HepG2 (cell line): ENCODE results near the gene SBSN. TPM values are rescaled to one million over a fixed set of nuclear protein-coding genes. Genes with fewer than 3 reads are reported as not detected.
A peak's percentile ranks its signal among the peaks of the same experiment; 100 is the strongest.

ENCODE experiments used
- BORCS8-MEF2B ChIP-seq: sonication (generic); formaldehyde crosslinking; IDR thresholded peaks from 2 replicates; pipeline ENCODE4 v1.8.0; 2022; ENCODE audit warnings: mild to moderate bottlenecking, missing genetic modification reagents
- BRCA1 ChIP-seq: sonication (generic); formaldehyde crosslinking; IDR thresholded peaks from 2 replicates; pipeline ENCODE4 v1.4.0; 2020; ENCODE audit warnings: missing genetic modification reagents
- ESRRA ChIP-seq: sonication (generic); formaldehyde crosslinking; IDR thresholded peaks from 2 replicates; pipeline ENCODE4 v1.5.1; 2020; ENCODE audit warnings: mild to moderate bottlenecking, low read depth, missing genetic modification reagents
- GLI4 ChIP-seq: sonication (generic); formaldehyde crosslinking; IDR thresholded peaks from 2 replicates; pipeline ENCODE4 v1.5.1; 2020; ENCODE audit warnings: missing genetic modification reagents, mild to moderate bottlenecking, moderate library complexity, borderline replicate concordance
- MBD4 ChIP-seq: IDR thresholded peaks from 2 replicates; pipeline ENCODE4 v1.6.1; 2012; ENCODE audit warnings: low read length, inconsistent platforms, borderline replicate concordance
- NBN ChIP-seq: fragments of 450-650 bp; conservative IDR thresholded peaks from 2 replicates; pipeline ENCODE4 v1.6.1; 2017
- RXRB ChIP-seq: IDR thresholded peaks from 2 replicates; pipeline ENCODE4 v1.6.1; 2016; ENCODE audit warnings: borderline replicate concordance, missing genetic modification reagents, missing compliant biosample characterization
- SMAD1 ChIP-seq: sonication (generic); formaldehyde crosslinking; IDR thresholded peaks from 2 replicates; pipeline ENCODE4 v1.4.0; 2020; ENCODE audit warnings: missing genetic modification reagents, low read depth, mild to moderate bottlenecking, borderline replicate concordance
- SMAD3 ChIP-seq: sonication (generic); formaldehyde crosslinking; IDR thresholded peaks from 2 replicates; pipeline ENCODE4 v1.4.0; 2020; ENCODE audit warnings: missing genetic modification reagents
- SOX5 ChIP-seq: IDR thresholded peaks from 2 replicates; pipeline ENCODE4 v1.6.1; 2016; ENCODE audit warnings: borderline replicate concordance
- SRF ChIP-seq: IDR thresholded peaks from 2 replicates; pipeline ENCODE4 v1.6.1; 2011; ENCODE audit warnings: mild to moderate bottlenecking, low read depth, low read length, moderate library complexity
- YY1 ChIP-seq: IDR thresholded peaks from 2 replicates; pipeline ENCODE4 v1.6.1; 2011; ENCODE audit warnings: low read length, low read depth, moderate library complexity, mild to moderate bottlenecking; ENCODE audit not compliant: insufficient read depth, insufficient replicate concordance
- ZFP36L1 ChIP-seq: sonication (generic); formaldehyde crosslinking; IDR thresholded peaks from 2 replicates; pipeline ENCODE4 v1.8.0; 2022; ENCODE audit warnings: mild to moderate bottlenecking, missing genetic modification reagents, moderate library complexity
- ZNF510 ChIP-seq: sonication (generic); formaldehyde crosslinking; IDR thresholded peaks from 2 replicates; pipeline ENCODE4 v1.4.0; 2020; ENCODE audit warnings: low read depth, mild to moderate bottlenecking, missing genetic modification reagents
- ZNF597 ChIP-seq: sonication (generic); formaldehyde crosslinking; IDR thresholded peaks from 2 replicates; pipeline ENCODE4 v1.5.0; 2020; ENCODE audit warnings: missing genetic modification reagents
- ZNF713 ChIP-seq: sonication (generic); formaldehyde crosslinking; IDR thresholded peaks from 2 replicates; pipeline ENCODE4 v1.4.0; 2020; ENCODE audit warnings: mild to moderate bottlenecking, missing genetic modification reagents
- ZNF761 ChIP-seq: sonication (generic); formaldehyde crosslinking; conservative IDR thresholded peaks from 2 replicates; pipeline ENCODE4 v1.4.0; 2020; ENCODE audit warnings: mild to moderate bottlenecking, missing genetic modification reagents
- ZNF768 ChIP-seq: sonication (generic); formaldehyde crosslinking; IDR thresholded peaks from 2 replicates; pipeline ENCODE4 v1.4.0; 2020; ENCODE audit warnings: missing genetic modification reagents
- ZNF841 ChIP-seq: sonication (generic); formaldehyde crosslinking; IDR thresholded peaks from 2 replicates; pipeline ENCODE4 v1.8.1; 2023; ENCODE audit warnings: missing genetic modification reagents, borderline replicate concordance
- ZUFSP ChIP-seq: sonication (generic); formaldehyde crosslinking; IDR thresholded peaks from 2 replicates; pipeline ENCODE4 v1.9.0; 2021; ENCODE audit warnings: missing genetic modification reagents, mild to moderate bottlenecking, borderline replicate concordance
- polyA plus RNA-seq, 8 experiments: library from polyadenylated mRNA; depleted of rRNA in 3 of 8; stranded (reverse) in 7 of 8; unstranded in 1 of 8; fragments of >200 nt; fragmentation: Illumina TruSeq in 4 of 8; extraction: Trizol in 4 of 8; gene quantifications; 2 replicates each; pipeline versions ENCODE4 v1.2.1 to v1.2.3, GENCODE V29; 2011 to 2016; ENCODE audit warnings: low read depth in 4 of 8, missing spikeins in 1 of 8, mixed read lengths in 1 of 8; ENCODE audit not compliant: insufficient read depth in 1 of 8
- total RNA-seq, 5 experiments: library from RNA; depleted of rRNA; stranded (reverse); fragments of >200 nt; fragmentation: Illumina TruSeq; extraction: Trizol; gene quantifications; 2 replicates each; pipeline ENCODE4 v1.2.3, GENCODE V29; 2016; ENCODE audit warnings: low read depth in 1 of 5
- TF ChIP-seq, protein P1 (sequence below): sonication (generic); formaldehyde crosslinking; IDR thresholded peaks from 2 replicates; pipeline ENCODE4 v1.4.0; 2020; ENCODE audit warnings: missing genetic modification reagents, borderline replicate concordance
- TF ChIP-seq, protein P2 (sequence below): IDR thresholded peaks from 2 replicates; pipeline ENCODE4 v1.6.1; 2016; ENCODE audit warnings: mild to moderate bottlenecking, missing biosample characterization, missing genetic modification reagents
- TF ChIP-seq, protein P3 (sequence below): sonication (generic); formaldehyde crosslinking; IDR thresholded peaks from 2 replicates; pipeline ENCODE4 v1.5.0; 2020; ENCODE audit warnings: missing genetic modification reagents, mild to moderate bottlenecking, borderline replicate concordance

SBSN gene
- total and polyA plus RNA-seq, 2 of the 13 experiments (the other 11 are each of a cell fraction or from before 2014, with no cell fraction given) = not detected

GRCh38 chr19:35495107-35496064 is 32.7 kb downstream of the SBSN start (continued):
- TF ChIP-seq, protein P1, sequence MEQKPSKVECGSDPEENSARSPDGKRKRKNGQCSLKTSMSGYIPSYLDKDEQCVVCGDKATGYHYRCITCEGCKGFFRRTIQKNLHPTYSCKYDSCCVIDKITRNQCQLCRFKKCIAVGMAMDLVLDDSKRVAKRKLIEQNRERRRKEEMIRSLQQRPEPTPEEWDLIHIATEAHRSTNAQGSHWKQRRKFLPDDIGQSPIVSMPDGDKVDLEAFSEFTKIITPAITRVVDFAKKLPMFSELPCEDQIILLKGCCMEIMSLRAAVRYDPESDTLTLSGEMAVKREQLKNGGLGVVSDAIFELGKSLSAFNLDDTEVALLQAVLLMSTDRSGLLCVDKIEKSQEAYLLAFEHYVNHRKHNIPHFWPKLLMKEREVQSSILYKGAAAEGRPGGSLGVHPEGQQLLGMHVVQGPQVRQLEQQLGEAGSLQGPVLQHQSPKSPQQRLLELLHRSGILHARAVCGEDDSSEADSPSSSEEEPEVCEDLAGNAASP (CRISPR knock-in tag) = no peak
- TF ChIP-seq NBN (no peak), ESRRA (0 out of 2 replicates have a peak, but pooled peaks have one; percentile 34), ZNF510 (CRISPR knock-in tag) (no peak), RXRB (peak; percentile 50; the same call in 1 of the 2 replicates), ZNF713 (CRISPR knock-in tag) (no peak), ZNF841 (no peak), ZNF761 (CRISPR knock-in tag) (0 out of 2 replicates have a peak, but pooled peaks have one; percentile 27), SOX5 (CRISPR knock-in tag) (0 out of 2 replicates have a peak, but pooled peaks have one; percentile 26), ZNF768 (peak; percentile 37; the same call in 1 of the 2 replicates), SMAD1 (CRISPR knock-in tag) (no peak), YY1 (peak; percentile 44), MBD4 (no peak), ZUFSP (CRISPR knock-in tag) (no peak), BORCS8-MEF2B (CRISPR knock-in tag) (no peak), GLI4 (CRISPR knock-in tag) (no peak), ZNF597 (CRISPR knock-in tag) (no peak), SMAD3 (no peak), BRCA1 (CRISPR knock-in tag) (no peak), SRF (no peak), ZFP36L1 (CRISPR knock-in tag) (no peak)
- TF ChIP-seq, protein P2, sequence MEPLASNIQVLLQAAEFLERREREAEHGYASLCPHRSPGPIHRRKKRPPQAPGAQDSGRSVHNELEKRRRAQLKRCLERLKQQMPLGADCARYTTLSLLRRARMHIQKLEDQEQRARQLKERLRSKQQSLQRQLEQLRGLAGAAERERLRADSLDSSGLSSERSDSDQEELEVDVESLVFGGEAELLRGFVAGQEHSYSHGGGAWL (CRISPR knock-in tag) = no peak
- TF ChIP-seq, protein P3, sequence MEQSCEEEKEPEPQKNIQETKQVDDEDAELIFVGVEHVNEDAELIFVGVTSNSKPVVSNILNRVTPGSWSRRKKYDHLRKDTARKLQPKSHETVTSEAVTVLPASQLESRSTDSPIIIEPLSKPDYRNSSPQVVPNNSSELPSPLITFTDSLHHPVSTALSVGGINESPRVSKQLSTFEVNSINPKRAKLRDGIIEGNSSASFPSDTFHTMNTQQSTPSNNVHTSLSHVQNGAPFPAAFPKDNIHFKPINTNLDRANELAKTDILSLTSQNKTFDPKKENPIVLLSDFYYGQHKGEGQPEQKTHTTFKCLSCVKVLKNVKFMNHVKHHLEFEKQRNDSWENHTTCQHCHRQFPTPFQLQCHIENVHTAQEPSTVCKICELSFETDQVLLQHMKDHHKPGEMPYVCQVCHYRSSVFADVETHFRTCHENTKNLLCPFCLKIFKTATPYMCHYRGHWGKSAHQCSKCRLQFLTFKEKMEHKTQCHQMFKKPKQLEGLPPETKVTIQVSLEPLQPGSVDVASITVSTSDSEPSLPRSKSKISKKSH = no peak; the same call in 1 of the 2 replicates
